HCT116 (cell line): ENCODE data around the gene MYL3. TPM values are rescaled to one million over a fixed set of nuclear protein-coding genes. Genes with fewer than 3 reads are reported as not detected.

Experiments
- ATAC-seq: fragments of 200-7000 bp; cut with Tn5 transposase; 2 replicates; pipeline ENCODE4 v1.9.1; 2020; ENCODE audit warnings: mild to moderate bottlenecking, moderate library complexity
- BruUV-seq: library from RNA; stranded (reverse); fragments of 400-500 nt; replicated peaks from 2 replicates; lab custom pipeline; 2021; lab: Mats Ljungman, UMichigan
- CTCF ChIA-PET: fragments of 300-600 bp; sonication (Branson Sonifier 250); formaldehyde crosslinking; loops from one replicate; lab custom pipeline; 2021; ENCODE audit warnings: antibody characterized with exemption; lab: Charles Lee
- POLR2A ChIA-PET: fragments of 300-600, 350-600 bp; sonication (Branson Sonifier 250); formaldehyde crosslinking; loops from one replicate; lab custom pipeline; 2021; ENCODE audit warnings: antibody characterized with exemption; lab: Charles Lee
- RAD21 ChIA-PET, 2 experiments: fragments of 300-600 bp; sonication (Branson Sonifier 250); formaldehyde crosslinking; loops; one replicate each; lab custom pipeline; 2023; ENCODE audit warnings: low total read pairs in 2 of 2; ENCODE audit not compliant: uncharacterized antibody in 2 of 2, unreplicated experiment in 2 of 2, low non-redundant PET in 1 of 2; lab: Charles Lee
- DNase-seq: peaks from one replicate; pipeline ENCODE4 v3.0.0-alpha.2; 2010; ENCODE audit warnings: low read depth, low spot score
- H2AFZ ChIP-seq: fragments of 200-600 bp; shearing (Covaris generic), sonication (generic); 2 replicates; pipeline ENCODE4 v1.6.1; 2017; ENCODE audit warnings: low read depth, mixed run types, mixed read lengths, antibody characterized with exemption, low read length; ENCODE audit not compliant: poor library complexity, severe bottlenecking
- H3K27ac ChIP-seq: 2 replicates; pipeline ENCODE4 v1.5.1; 2012; ENCODE audit warnings: low read depth, low read length
- H3K27me3 ChIP-seq: fragments of 200-600 bp; sonication (generic); 2 replicates; pipeline ENCODE4 v1.6.1; 2016; ENCODE audit warnings: mixed run types, low read length, mixed read lengths; ENCODE audit not compliant: insufficient read depth
- H3K36me3 ChIP-seq, 2 experiments: fragments of 200-500 bp in 1 of 2; fragments of 200-600 bp in 1 of 2; sonication (Bioruptor generic) in 1 of 2; sonication (generic) in 1 of 2; 2 replicates each; pipeline versions ENCODE4 v1.5.1 to v1.6.1; 2014 to 2016; ENCODE audit warnings: low read length in 2 of 2, inconsistent platforms in 1 of 2, mixed read lengths in 1 of 2, mixed run types in 1 of 2; ENCODE audit not compliant: insufficient read depth in 2 of 2, control insufficient read depth in 1 of 2
- H3K4me1 ChIP-seq, 2 experiments: fragments of 200-600 bp in 1 of 2; sonication (generic) in 1 of 2; 2 replicates each; pipeline versions ENCODE4 v1.5.1 to v1.6.1; 2012 to 2017; ENCODE audit warnings: low read length in 2 of 2, inconsistent platforms in 1 of 2, mild to moderate bottlenecking in 1 of 2, mixed read lengths in 1 of 2, mixed run types in 1 of 2, moderate library complexity in 1 of 2; ENCODE audit not compliant: insufficient read depth in 2 of 2, control insufficient read depth in 1 of 2
- H3K4me2 ChIP-seq: fragments of 200-600 bp; sonication (generic); 2 replicates; pipeline ENCODE4 v1.6.1; 2017; ENCODE audit warnings: mixed run types, low read length, mixed read lengths
- H3K4me3 ChIP-seq, 2 experiments: fragments of 200-600 bp in 1 of 2; sonication (generic) in 1 of 2; replicated peaks in 1 of 2; 2 replicates each; pipeline ENCODE4 v1.5.1; 2011 to 2016; ENCODE audit warnings: low read length in 2 of 2, control low read depth in 1 of 2, low read depth in 1 of 2, mild to moderate bottlenecking in 1 of 2, mixed read lengths in 1 of 2, mixed run types in 1 of 2
- H3K79me2 ChIP-seq: fragments of 200-600 bp; sonication (generic); 2 replicates; pipeline ENCODE4 v1.6.1; 2017; ENCODE audit warnings: mild to moderate bottlenecking, mixed run types, low read length, moderate library complexity, mixed read lengths; ENCODE audit not compliant: insufficient read depth
- H3K9ac ChIP-seq: fragments of 200-600 bp; sonication (generic); 2 replicates; pipeline ENCODE4 v1.6.1; 2016; ENCODE audit warnings: low read length, mixed read lengths
- H3K9me2 ChIP-seq: fragments of 200-600 bp; sonication (generic), shearing (Covaris generic); 2 replicates; pipeline ENCODE4 v1.6.1; 2017; ENCODE audit warnings: mixed run types, mild to moderate bottlenecking, moderate library complexity; ENCODE audit not compliant: insufficient read depth
- H3K9me3 ChIP-seq, 2 experiments: fragments of 200-500 bp in 1 of 2; fragments of 200-600 bp in 1 of 2; sonication (Bioruptor generic) in 1 of 2; sonication (generic) in 1 of 2; 2 replicates each; pipeline ENCODE4 v1.6.1; 2014 to 2017; ENCODE audit warnings: low read length in 2 of 2, mixed read lengths in 2 of 2, inconsistent platforms in 1 of 2, low read depth in 1 of 2, mild to moderate bottlenecking in 1 of 2, mixed run types in 1 of 2, moderate library complexity in 1 of 2; ENCODE audit not compliant: control insufficient read depth in 1 of 2, insufficient read depth in 1 of 2
- H4K20me1 ChIP-seq: fragments of 200-600 bp; sonication (generic), shearing (Covaris generic); 2 replicates; pipeline ENCODE4 v1.6.1; 2017; ENCODE audit warnings: mixed run types, mild to moderate bottlenecking, moderate library complexity; ENCODE audit not compliant: insufficient read depth
- CTCF ChIP-seq, 3 experiments: fragments of 200-600 bp in 1 of 3; sonication (generic) in 1 of 3; IDR thresholded peaks in 2 of 3; conservative IDR thresholded peaks in 1 of 3; 2 replicates each; pipeline ENCODE4 v1.5.1; 2012 to 2017; ENCODE audit warnings: low read depth in 2 of 3, low read length in 2 of 3, antibody characterized with exemption in 1 of 3, borderline replicate concordance in 1 of 3, control low read depth in 1 of 3, mild to moderate bottlenecking in 1 of 3, mixed read lengths in 1 of 3, mixed run types in 1 of 3, moderate library complexity in 1 of 3; ENCODE audit not compliant: insufficient read depth in 1 of 3
- POLR2AphosphoS5 ChIP-seq: IDR thresholded peaks from 2 replicates; pipeline ENCODE4 v1.6.1; 2011; ENCODE audit warnings: mild to moderate bottlenecking, low read depth, low read length, moderate library complexity
- SIN3A ChIP-seq: IDR thresholded peaks from 2 replicates; pipeline ENCODE4 v1.6.1; 2012; ENCODE audit warnings: low read depth
- SP1 ChIP-seq: IDR thresholded peaks from 2 replicates; pipeline ENCODE4 v1.6.1; 2012; ENCODE audit warnings: low read depth
- ZFX ChIP-seq: fragments of 450-650 bp; IDR thresholded peaks from 2 replicates; pipeline ENCODE4 v1.6.1; 2017
- intact Hi-C: fragments of 100-400 bp; cut with micrococcal nuclease; formaldehyde crosslinking; loops from 2 replicates; pipeline ENCODE4 v1.10.0; 2022
- total RNA-seq: library from RNA; stranded (reverse); gene quantifications from one replicate; pipeline ENCODE4 v1.2.1, GENCODE V29; 2021; ENCODE audit not compliant: unreplicated experiment

Gene MYL3
- total RNA-seq, 1 experiment from 2014 or later = not detected

GRCh38 chr3:46899151-46900006 lies 36.1 kb upstream of the MYL3 start:
- Histone ChIP-seq H3K4me2 (no peak overlapping the region), H3K36me3 (no peaks in the 10 kb centered on the region), H3K27ac (no peak overlapping the region), H3K4me3 (no peak overlapping the region), H2AFZ (no peak overlapping the region), H3K9ac (no peak overlapping the region), H3K4me1 (peaks cover 0 to 11% of the 10 kb centered on the region in 2 experiments; a peak in 2 of 4 replicates), H3K9me3 (no peaks in the 10 kb centered on the region), H4K20me1 (no peaks in the 10 kb centered on the region), H3K9me2 (no peaks in the 10 kb centered on the region), H3K27me3 (no peaks in the 10 kb centered on the region), H3K79me2 (no peaks in the 10 kb centered on the region)
- ChIA-PET CTCF (no interaction called here), RAD21 (no interaction called here), POLR2A (no interaction called here)
- intact Hi-C loops = loop anchor here (5.0 kb wide), 1 partner anchor 412 kb away; no protein-coding TSS in a partner anchor
- no TSS peak for BruUV-seq
- TF ChIP-seq SIN3A (no peak), CTCF (IDR thresholded peaks at IDR 0.05 in 2 of 3, conservative IDR thresholded peaks at IDR 0.05 in 1 of 3; ENCODE audit: borderline replicate concordance in 1 of 3, insufficient read depth in 1 of 3, low read depth in 2 of 3, low read length in 2 of 3) (no peak), POLR2AphosphoS5 (no peak), ZFX (no peak), SP1 (no peak)
- ATAC-seq = no peak
- no peak for DNase-seq
